Measurements from ENCODE around the gene PID1. TPM values are rescaled to one million over a fixed set of nuclear protein-coding genes. Genes with fewer than 3 reads are reported as not detected.
A peak's percentile ranks its signal among the peaks of the same experiment; 100 is the strongest.

The PID1 gene

DNA sequence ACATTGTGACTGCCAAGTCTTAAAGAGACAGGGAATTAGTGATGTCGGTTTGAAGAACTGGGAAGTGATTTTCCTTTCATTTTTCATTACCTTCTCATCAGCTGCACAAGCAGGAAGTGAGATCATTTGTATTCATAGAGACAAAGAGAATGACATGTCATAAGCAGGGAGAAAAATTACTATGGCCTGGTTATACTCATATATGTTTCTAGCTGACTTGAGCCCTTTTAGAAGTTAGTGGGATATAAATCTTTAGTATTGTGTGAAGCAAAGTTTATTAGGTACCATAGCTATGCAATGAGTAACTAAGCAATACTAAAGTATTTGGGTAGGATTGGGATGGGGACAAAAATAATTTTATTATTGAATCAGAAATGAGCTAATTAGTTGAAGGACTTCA, 284.1 kb downstream of the PID1 start:
- Histone ChIP-seq H2BK15ac (replicated peaks; ENCODE audit: low read depth) (no peak overlapping the region), H3K23ac (ENCODE audit: low read length) (no peak overlapping the region), H2BK5ac (ENCODE audit: low read length) (no peak overlapping the region), H2BK120ac (ENCODE audit: low read depth, low read length) (no peak overlapping the region), H4K5ac (ENCODE audit: low read length) (no peak overlapping the region), H3K4me3 (ENCODE audit: low read length) (no peak overlapping the region), H3K36me3 (ENCODE audit: control insufficient read depth, insufficient read depth, low read length) (no peaks in the 10 kb centered on the region), H3K4me1 (ENCODE audit: control insufficient read depth, low read depth, low read length) (no peaks in the 10 kb centered on the region), H3K79me2 (ENCODE audit: control insufficient read depth, insufficient read depth, low read length) (no peaks in the 10 kb centered on the region), H3K4ac (ENCODE audit: low read depth, low read length) (no peak overlapping the region), H3K4me2 (ENCODE audit: low read length) (no peak overlapping the region), H3K9ac (ENCODE audit: low read length) (no peak overlapping the region), H3K79me1 (ENCODE audit: low read length) (no peaks in the 10 kb centered on the region), H3K27ac (ENCODE audit: low read depth, low read length) (no peak overlapping the region), H4K8ac (ENCODE audit: low read depth, low read length) (no peak overlapping the region), H3K18ac (ENCODE audit: low read length) (no peak overlapping the region), H3K56ac (ENCODE audit: low read length) (no peak overlapping the region), H2AK5ac (ENCODE audit: low read length) (no peak overlapping the region), H3K27me3 (ENCODE audit: insufficient read depth, low read length, poor library complexity) (no peaks in the 10 kb centered on the region)
- DNase-seq = no peak
- WGBS (ENCODE audit: extremely low coverage, insufficient coverage, low lambda C conversion rate) = no CpG with 5 or more reads among the region's 1 CpG

GRCh38 chr2:228983700-228984099, 287.4 kb downstream of the PID1 start:
- no peak overlapping the region for H2BK120ac ChIP-seq (ENCODE audit: low read depth, low read length)
- H3K56ac ChIP-seq (ENCODE audit: low read length) = no peak overlapping the region
- no peak overlapping the region for H2AK5ac ChIP-seq (ENCODE audit: low read length)
- H3K27ac ChIP-seq (ENCODE audit: low read depth, low read length) = no peak overlapping the region
- no peak overlapping the region for H4K5ac ChIP-seq (ENCODE audit: low read length)
- no peaks in the 10 kb centered on the region for H3K79me1 ChIP-seq (ENCODE audit: low read length)
- H3K18ac ChIP-seq (ENCODE audit: low read length) = no peak overlapping the region
- DNase-seq = peak; percentile 10
- H2BK5ac ChIP-seq (ENCODE audit: low read length) = no peak overlapping the region
- H3K9ac ChIP-seq (ENCODE audit: low read length) = no peak overlapping the region
- no peaks in the 10 kb centered on the region for H3K27me3 ChIP-seq (ENCODE audit: insufficient read depth, low read length, poor library complexity)
- H4K8ac ChIP-seq (ENCODE audit: low read depth, low read length) = no peak overlapping the region
- no peak overlapping the region for H2BK15ac ChIP-seq (replicated peaks; ENCODE audit: low read depth)
- no CpG with 5 or more reads among the region's 4 CpGs for WGBS (ENCODE audit: extremely low coverage, insufficient coverage, low lambda C conversion rate)
- no peaks in the 10 kb centered on the region for H3K79me2 ChIP-seq (ENCODE audit: control insufficient read depth, insufficient read depth, low read length)
- no peak overlapping the region for H3K23ac ChIP-seq (ENCODE audit: low read length)
- no peaks in the 10 kb centered on the region for H3K4me1 ChIP-seq (ENCODE audit: control insufficient read depth, low read depth, low read length)
- no peak overlapping the region for H3K4me2 ChIP-seq (ENCODE audit: low read length)
- no peak overlapping the region for H3K4ac ChIP-seq (ENCODE audit: low read depth, low read length)
- H3K36me3 ChIP-seq (ENCODE audit: control insufficient read depth, insufficient read depth, low read length) = no peaks in the 10 kb centered on the region
- no peak overlapping the region for H3K4me3 ChIP-seq (ENCODE audit: low read length)

DNA sequence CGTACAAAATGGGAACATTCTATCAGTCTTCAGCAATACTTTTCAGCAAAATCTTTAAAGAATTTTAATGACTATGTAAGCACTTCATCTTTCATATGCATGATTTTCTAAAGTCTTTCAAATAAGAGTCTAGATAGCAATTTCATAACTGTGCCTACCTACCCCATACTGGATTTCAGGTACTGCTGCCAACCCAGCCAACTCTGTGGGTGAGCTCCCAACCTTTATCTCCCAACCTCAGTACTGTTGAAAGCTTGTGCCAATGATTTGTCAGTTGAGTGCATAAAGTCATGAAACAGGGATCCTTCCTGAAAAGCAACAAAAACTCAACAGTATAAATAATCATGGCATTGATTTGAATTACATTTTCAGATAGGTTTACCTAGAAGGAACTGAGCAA, 296.9 kb downstream of the PID1 start:
- no peak overlapping the region for H3K4ac ChIP-seq (ENCODE audit: low read depth, low read length)
- H3K4me2 ChIP-seq (ENCODE audit: low read length) = no peak overlapping the region
- no peaks in the 10 kb centered on the region for H3K36me3 ChIP-seq (ENCODE audit: control insufficient read depth, insufficient read depth, low read length)
- no peaks in the 10 kb centered on the region for H3K27me3 ChIP-seq (ENCODE audit: insufficient read depth, low read length, poor library complexity)
- no peak overlapping the region for H2AK5ac ChIP-seq (ENCODE audit: low read length)
- no peak for DNase-seq
- H3K18ac ChIP-seq (ENCODE audit: low read length) = no peak overlapping the region
- no peak overlapping the region for H3K4me3 ChIP-seq (ENCODE audit: low read length)
- H3K9ac ChIP-seq (ENCODE audit: low read length) = no peak overlapping the region
- no peak overlapping the region for H3K23ac ChIP-seq (ENCODE audit: low read length)
- no peak overlapping the region for H4K5ac ChIP-seq (ENCODE audit: low read length)
- H3K79me1 ChIP-seq (ENCODE audit: low read length) = no peaks in the 10 kb centered on the region
- H3K79me2 ChIP-seq (ENCODE audit: control insufficient read depth, insufficient read depth, low read length) = no peaks in the 10 kb centered on the region
- WGBS (ENCODE audit: extremely low coverage, insufficient coverage, low lambda C conversion rate) = no CpG with 5 or more reads among the region's 1 CpG
- H4K8ac ChIP-seq (ENCODE audit: low read depth, low read length) = no peak overlapping the region
- H2BK5ac ChIP-seq (ENCODE audit: low read length) = no peak overlapping the region
- no peak overlapping the region for H2BK120ac ChIP-seq (ENCODE audit: low read depth, low read length)
- H3K4me1 ChIP-seq (ENCODE audit: control insufficient read depth, low read depth, low read length) = no peaks in the 10 kb centered on the region
- H3K56ac ChIP-seq (ENCODE audit: low read length) = no peak overlapping the region
- H2BK15ac ChIP-seq (replicated peaks; ENCODE audit: low read depth) = no peak overlapping the region
- H3K27ac ChIP-seq (ENCODE audit: low read depth, low read length) = no peak overlapping the region

Small RNA genes lying within 50 kb of the gene (small RNA-seq; reads per million reads assigned to genes)
- not detected for gene RN7SKP283 (ENCODE audit: insufficient read depth)
